ENCODE data around the gene NANOS2. TPM values are rescaled to one million over a fixed set of nuclear protein-coding genes. Genes with fewer than 3 reads are reported as not detected.

The NANOS2 gene
- polyA plus RNA-seq, 3 donors, result not detected

GRCh38 chr19:45863335-45863839 lies 51.2 kb downstream of the NANOS2 start:
- H3K79me2 ChIP-seq (ENCODE audit: insufficient read depth, low read length), result peaks cover 42% of the 10 kb centered on the region
- H3K9ac ChIP-seq (ENCODE audit: insufficient read depth, low read length, poor library complexity, severe bottlenecking), result peak overlapping the region; percentile 90
- no peak for TF ChIP-seq CTCF (IDR thresholded peaks at IDR 0.05)

More at GRCh38 chr19:45863335-45863839, 51.2 kb downstream of the NANOS2 start:
- Mint-ChIP-seq H3K4me3 (peak overlapping the region; percentile 88 to 92), H3K27me3 (ENCODE audit: low read depth in 3 of 3) (peaks cover 37 to 50% (median 50%) of the 10 kb centered on the region in 3 donors), H3K36me3 (peaks cover 23 to 26% of the 10 kb centered on the region in 2 donors), H3K27ac (peak overlapping the region in 5 of 7 donors; percentile 33 to 97 (median 97)), H3K4me1 (peaks cover 30% of the 10 kb centered on the region), H3K9me3 (peaks cover 0 to 20% (median 10%) of the 10 kb centered on the region in 7 donors)
- Histone ChIP-seq H3K27me3 (ENCODE audit: control insufficient read depth in 2 of 2, insufficient read depth in 2 of 2, low read length in 2 of 2) (peaks cover 21 to 35% of the 10 kb centered on the region in 2 donors), H2AFZ (ENCODE audit: insufficient read depth, low read depth, low read length, poor library complexity, severe bottlenecking) (peak overlapping the region; percentile 87), H4K20me1 (ENCODE audit: insufficient read depth, low read length) (peaks cover 31% of the 10 kb centered on the region), H3K9me3 (replicated peaks in 1 of 2; ENCODE audit: control insufficient read depth in 1 of 2, insufficient read depth in 1 of 2, low read length in 2 of 2) (peaks cover 0 to 8% of the 10 kb centered on the region in 2 donors), H3K27ac (ENCODE audit: low read depth in 1 of 2, low read length in 2 of 2) (no peak overlapping the region), H3K4me2 (replicated peaks; ENCODE audit: extremely low read depth, low read length, poor library complexity, severe bottlenecking) (peak overlapping the region; percentile 78), H3K36me3 (replicated peaks in 1 of 2; ENCODE audit: control insufficient read depth in 1 of 2, insufficient read depth in 2 of 2, low read length in 2 of 2) (peaks cover 14% of the 10 kb centered on the region in 2 donors), H3K4me3 (replicated peaks in 1 of 3; ENCODE audit: low read depth in 2 of 3, low read length in 3 of 3) (peak overlapping the region; percentile 6 to 80 (median 42)), H3K4me1 (ENCODE audit: control insufficient read depth in 1 of 2, insufficient read depth in 2 of 2, low read length in 2 of 2) (peaks cover 27 to 37% of the 10 kb centered on the region in 2 donors)
- intact Hi-C loops (cut with micrococcal nuclease), result loop anchor here (1.0 to 10.0 kb wide), 6 partner anchors 23 to 991 kb away; partner anchors contain the start of genes IRF2BP1 (in 2 of the 2), AP2S1 (in 1 of the 2), CCDC61 (in 1 of the 2) and FBXO46 (in 1 of the 2)
- 5% methylated on average over 13 of the region's 22 CpGs for WGBS (ENCODE audit: insufficient coverage)
- DNase-seq, result no peak

Other genes starting within 250 kb of the NANOS2 start
- not detected for gene GIPR, start 246.6 kb downstream of the NANOS2 start, polyA plus RNA-seq
- gene SNRPD2, start 222.8 kb downstream of the NANOS2 start, polyA plus RNA-seq, result 100 to 1,000 TPM; 251 to 516 (median 491) TPM
- 1 to 10 TPM in 1 of 3 donors, under 1 TPM in 2; 0.46 to 3.0 (median 0.90) TPM for gene QPCTL, start 222.1 kb downstream of the NANOS2 start, polyA plus RNA-seq
- gene FBXO46, start 183.9 kb downstream of the NANOS2 start, polyA plus RNA-seq, result 1 to 10 TPM; 3.8 to 6.8 (median 5.5) TPM
- gene MEIOSIN, start 181.3 kb downstream of the NANOS2 start, polyA plus RNA-seq, result not detected
- gene SIX5, start 145.5 kb downstream of the NANOS2 start, polyA plus RNA-seq, result under 1 TPM in 1 of 3 donors, not detected in 2; 0.04 TPM
- gene DMPK, start 132.3 kb downstream of the NANOS2 start, polyA plus RNA-seq, result 1 to 10 TPM in 1 of 3 donors, under 1 TPM in 1, not detected in 1; 0.17 to 3.8 TPM
- 1 to 10 TPM; 1.5 to 3.4 (median 2.4) TPM for gene DMWD, start 121.9 kb downstream of the NANOS2 start, polyA plus RNA-seq
- gene RSPH6A, start 99.5 kb downstream of the NANOS2 start, polyA plus RNA-seq, result not detected
- gene SYMPK, start 51.6 kb downstream of the NANOS2 start, polyA plus RNA-seq, result 10 to 100 TPM in 2 of 3 donors, 1 to 10 TPM in 1; 5.6 to 96.1 (median 15.7) TPM
- not detected for gene FOXA3, start 50.5 kb downstream of the NANOS2 start, polyA plus RNA-seq
- 1 to 10 TPM; 2.0 to 3.9 (median 2.1) TPM for gene IRF2BP1, start 28.6 kb downstream of the NANOS2 start, polyA plus RNA-seq
- 1 to 10 TPM in 1 of 3 donors, under 1 TPM in 2; 0.08 to 5.9 (median 0.39) TPM for gene MYPOP, start 12.2 kb downstream of the NANOS2 start, polyA plus RNA-seq
- gene NOVA2, start 59.1 kb upstream of the NANOS2 start, polyA plus RNA-seq, result not detected
- gene CCDC61, start 80.7 kb upstream of the NANOS2 start, polyA plus RNA-seq, result 1 to 10 TPM; 4.3 to 8.8 (median 6.1) TPM
- under 1 TPM; 0.36 to 0.39 (median 0.37) TPM for gene PGLYRP1, start 108.3 kb upstream of the NANOS2 start, polyA plus RNA-seq
- gene IGFL4, start 126.2 kb upstream of the NANOS2 start, polyA plus RNA-seq, result not detected
- gene IGFL3, start 209.9 kb upstream of the NANOS2 start, polyA plus RNA-seq, result not detected
- gene IGFL2, start 233.5 kb upstream of the NANOS2 start, polyA plus RNA-seq, result not detected